WTC11 (cell line): ENCODE results near the gene NSMF. TPM values are rescaled to one million over a fixed set of nuclear protein-coding genes. Genes with fewer than 3 reads are reported as not detected.
A peak's percentile ranks its signal among the peaks of the same experiment; 100 is the strongest.

Source experiments
- ESRRA ChIP-seq: sonication (generic); formaldehyde crosslinking; IDR thresholded peaks from 2 replicates; pipeline ENCODE4 v1.8.1; 2022; ENCODE audit warnings: mild to moderate bottlenecking, missing genetic modification reagents, borderline replicate concordance
- ETV6 ChIP-seq: sonication (generic); formaldehyde crosslinking; IDR thresholded peaks from 2 replicates; pipeline ENCODE4 v1.8.1; 2022; ENCODE audit warnings: mild to moderate bottlenecking, missing genetic modification reagents
- FOXP1 ChIP-seq: sonication (generic); formaldehyde crosslinking; IDR thresholded peaks from 2 replicates; pipeline ENCODE4 v1.8.0; 2022; ENCODE audit warnings: missing genetic modification reagents, mild to moderate bottlenecking, moderate library complexity, borderline replicate concordance
- HMGA2 ChIP-seq: fragments of 250-450 bp; sonication (Bioruptor Pico); IDR thresholded peaks from 2 replicates; pipeline ENCODE4 v1.4.0; 2021; ENCODE audit warnings: mild to moderate bottlenecking, moderate library complexity
- IRF2 ChIP-seq: sonication (generic); formaldehyde crosslinking; IDR thresholded peaks from 2 replicates; pipeline ENCODE4 v1.8.0; 2022; ENCODE audit warnings: low read depth, missing genetic modification reagents, borderline replicate concordance
- KAT7 ChIP-seq: sonication (generic); formaldehyde crosslinking; IDR thresholded peaks from 2 replicates; pipeline ENCODE4 v1.8.1; 2023; ENCODE audit warnings: missing genetic modification reagents, mild to moderate bottlenecking, borderline replicate concordance
- NFYB ChIP-seq: sonication (generic); formaldehyde crosslinking; conservative IDR thresholded peaks from 2 replicates; pipeline ENCODE4 v1.8.0; 2022; ENCODE audit warnings: low read depth, missing genetic modification reagents
- OVOL2 ChIP-seq: fragments of 250-450 bp; sonication (Bioruptor Pico); IDR thresholded peaks from 2 replicates; pipeline ENCODE4 v1.9.0; 2021; ENCODE audit warnings: mild to moderate bottlenecking, borderline replicate concordance
- SMAD4 ChIP-seq: sonication (generic); formaldehyde crosslinking; IDR thresholded peaks from 2 replicates; pipeline ENCODE4 v1.8.0; 2022; ENCODE audit warnings: mild to moderate bottlenecking, missing genetic modification reagents
- SOX15 ChIP-seq: fragments of 250-450 bp; sonication (Bioruptor Pico); IDR thresholded peaks from 2 replicates; pipeline ENCODE4 v1.9.0; 2021; ENCODE audit warnings: mild to moderate bottlenecking
- ZNF138 ChIP-seq: sonication (generic); formaldehyde crosslinking; conservative IDR thresholded peaks from 2 replicates; pipeline ENCODE4 v1.8.1; 2022; ENCODE audit warnings: mild to moderate bottlenecking, moderate library complexity, missing genetic modification reagents
- ZNF317 ChIP-seq: sonication (generic); formaldehyde crosslinking; IDR thresholded peaks from 2 replicates; pipeline ENCODE4 v1.8.1; 2023; ENCODE audit warnings: low read depth, mild to moderate bottlenecking, moderate library complexity, missing genetic modification reagents, borderline replicate concordance
- ZNF671 ChIP-seq: fragments of 250-450 bp; sonication (Bioruptor Pico); IDR thresholded peaks from 2 replicates; pipeline ENCODE4 v1.8.0; 2021; ENCODE audit warnings: mild to moderate bottlenecking
- total RNA-seq: library from RNA; stranded (reverse); gene quantifications from 3 replicates; pipeline ENCODE4 v1.2.3, GENCODE V29; 2021
- TF ChIP-seq, protein P1 (sequence below): sonication (generic); formaldehyde crosslinking; IDR thresholded peaks from 2 replicates; pipeline ENCODE4 v1.8.1; 2023; ENCODE audit warnings: mild to moderate bottlenecking, moderate library complexity, missing genetic modification reagents
- TF ChIP-seq, protein P2 (sequence below): fragments of 250-450 bp; sonication (Bioruptor Pico); IDR thresholded peaks from 2 replicates; pipeline ENCODE4 v1.9.0; 2021; ENCODE audit warnings: mild to moderate bottlenecking, borderline replicate concordance
- TF ChIP-seq, protein P3 (sequence below): sonication (generic); formaldehyde crosslinking; IDR thresholded peaks from 2 replicates; pipeline ENCODE4 v1.8.1; 2023; ENCODE audit warnings: mild to moderate bottlenecking, missing genetic modification reagents, moderate library complexity
- TF ChIP-seq, protein P4 (sequence below): sonication (generic); formaldehyde crosslinking; conservative IDR thresholded peaks from 2 replicates; pipeline ENCODE4 v1.8.1; 2023; ENCODE audit warnings: mild to moderate bottlenecking, low read depth, missing genetic modification reagents, moderate library complexity
- TF ChIP-seq, protein P5 (sequence below): sonication (generic); formaldehyde crosslinking; IDR thresholded peaks from 2 replicates; pipeline ENCODE4 v1.8.0; 2022; ENCODE audit warnings: mild to moderate bottlenecking, missing genetic modification reagents
- TF ChIP-seq, protein P6 (sequence below): fragments of 250-450 bp; sonication (Bioruptor Pico); IDR thresholded peaks from 2 replicates; pipeline ENCODE4 v1.9.0; 2021; ENCODE audit warnings: mild to moderate bottlenecking
- TF ChIP-seq, protein P7 (sequence below): fragments of 250-450 bp; sonication (Bioruptor Pico); conservative IDR thresholded peaks from 2 replicates; pipeline ENCODE4 v1.9.0; 2021; ENCODE audit warnings: mild to moderate bottlenecking
- TF ChIP-seq, protein P8 (sequence below): sonication (generic); formaldehyde crosslinking; IDR thresholded peaks from 2 replicates; pipeline ENCODE4 v1.8.0; 2022; ENCODE audit warnings: mild to moderate bottlenecking, missing genetic modification reagents
- TF ChIP-seq, protein P9 (sequence below): sonication (generic); formaldehyde crosslinking; IDR thresholded peaks from 2 replicates; pipeline ENCODE4 v1.8.1; 2023; ENCODE audit warnings: mild to moderate bottlenecking, missing genetic modification reagents

NSMF gene
- total RNA-seq, 1 experiment from 2014 or later, result 61.9 TPM

DNA sequence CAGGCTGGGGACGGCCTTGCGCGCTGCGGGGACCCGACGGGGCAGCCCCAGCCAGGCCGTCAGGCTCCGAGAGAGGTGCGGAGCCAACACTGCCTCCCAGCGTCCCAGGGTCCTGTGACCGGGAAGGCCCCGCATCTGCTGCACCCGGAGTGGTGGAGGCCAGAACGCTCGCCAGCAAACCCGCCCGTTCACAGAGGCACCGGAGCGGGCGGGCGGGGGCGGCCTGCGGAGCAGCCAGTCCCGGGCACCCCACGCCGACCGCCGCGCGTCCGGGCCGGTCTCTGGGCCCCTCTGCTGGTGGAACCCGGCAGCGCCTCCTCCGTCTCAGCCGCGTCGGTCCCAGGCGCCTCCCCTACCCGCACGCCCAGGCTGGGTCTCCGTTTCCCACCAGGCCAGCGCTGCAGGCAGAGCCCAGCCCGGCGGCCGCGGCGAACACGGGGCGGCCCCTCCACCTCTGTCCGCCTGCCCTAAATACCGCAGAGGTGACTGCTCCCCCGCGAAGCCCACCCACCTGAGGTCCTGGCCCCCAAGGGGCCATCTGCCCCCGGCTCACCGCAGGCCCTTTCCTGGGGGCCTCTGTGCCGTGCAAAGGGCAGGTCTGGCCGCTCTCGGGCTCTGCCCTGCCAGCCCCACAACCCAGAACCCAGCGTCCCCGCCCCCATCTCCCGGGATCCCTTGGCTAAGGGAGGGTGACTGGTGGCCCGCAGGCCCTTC, 52.1 kb downstream of the NSMF start (continued):
- TF ChIP-seq, protein P1, sequence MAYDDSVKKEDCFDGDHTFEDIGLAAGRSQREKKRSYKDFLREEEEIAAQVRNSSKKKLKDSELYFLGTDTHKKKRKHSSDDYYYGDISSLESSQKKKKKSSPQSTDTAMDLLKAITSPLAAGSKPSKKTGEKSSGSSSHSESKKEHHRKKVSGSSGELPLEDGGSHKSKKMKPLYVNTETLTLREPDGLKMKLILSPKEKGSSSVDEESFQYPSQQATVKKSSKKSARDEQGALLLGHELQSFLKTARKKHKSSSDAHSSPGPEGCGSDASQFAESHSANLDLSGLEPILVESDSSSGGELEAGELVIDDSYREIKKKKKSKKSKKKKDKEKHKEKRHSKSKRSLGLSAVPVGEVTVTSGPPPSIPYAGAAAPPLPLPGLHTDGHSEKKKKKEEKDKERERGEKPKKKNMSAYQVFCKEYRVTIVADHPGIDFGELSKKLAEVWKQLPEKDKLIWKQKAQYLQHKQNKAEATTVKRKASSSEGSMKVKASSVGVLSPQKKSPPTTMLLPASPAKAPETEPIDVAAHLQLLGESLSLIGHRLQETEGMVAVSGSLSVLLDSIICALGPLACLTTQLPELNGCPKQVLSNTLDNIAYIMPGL (CRISPR knock-in tag), result peak; percentile 89; the same call in 1 of the 2 replicates
- TF ChIP-seq, protein P2, sequence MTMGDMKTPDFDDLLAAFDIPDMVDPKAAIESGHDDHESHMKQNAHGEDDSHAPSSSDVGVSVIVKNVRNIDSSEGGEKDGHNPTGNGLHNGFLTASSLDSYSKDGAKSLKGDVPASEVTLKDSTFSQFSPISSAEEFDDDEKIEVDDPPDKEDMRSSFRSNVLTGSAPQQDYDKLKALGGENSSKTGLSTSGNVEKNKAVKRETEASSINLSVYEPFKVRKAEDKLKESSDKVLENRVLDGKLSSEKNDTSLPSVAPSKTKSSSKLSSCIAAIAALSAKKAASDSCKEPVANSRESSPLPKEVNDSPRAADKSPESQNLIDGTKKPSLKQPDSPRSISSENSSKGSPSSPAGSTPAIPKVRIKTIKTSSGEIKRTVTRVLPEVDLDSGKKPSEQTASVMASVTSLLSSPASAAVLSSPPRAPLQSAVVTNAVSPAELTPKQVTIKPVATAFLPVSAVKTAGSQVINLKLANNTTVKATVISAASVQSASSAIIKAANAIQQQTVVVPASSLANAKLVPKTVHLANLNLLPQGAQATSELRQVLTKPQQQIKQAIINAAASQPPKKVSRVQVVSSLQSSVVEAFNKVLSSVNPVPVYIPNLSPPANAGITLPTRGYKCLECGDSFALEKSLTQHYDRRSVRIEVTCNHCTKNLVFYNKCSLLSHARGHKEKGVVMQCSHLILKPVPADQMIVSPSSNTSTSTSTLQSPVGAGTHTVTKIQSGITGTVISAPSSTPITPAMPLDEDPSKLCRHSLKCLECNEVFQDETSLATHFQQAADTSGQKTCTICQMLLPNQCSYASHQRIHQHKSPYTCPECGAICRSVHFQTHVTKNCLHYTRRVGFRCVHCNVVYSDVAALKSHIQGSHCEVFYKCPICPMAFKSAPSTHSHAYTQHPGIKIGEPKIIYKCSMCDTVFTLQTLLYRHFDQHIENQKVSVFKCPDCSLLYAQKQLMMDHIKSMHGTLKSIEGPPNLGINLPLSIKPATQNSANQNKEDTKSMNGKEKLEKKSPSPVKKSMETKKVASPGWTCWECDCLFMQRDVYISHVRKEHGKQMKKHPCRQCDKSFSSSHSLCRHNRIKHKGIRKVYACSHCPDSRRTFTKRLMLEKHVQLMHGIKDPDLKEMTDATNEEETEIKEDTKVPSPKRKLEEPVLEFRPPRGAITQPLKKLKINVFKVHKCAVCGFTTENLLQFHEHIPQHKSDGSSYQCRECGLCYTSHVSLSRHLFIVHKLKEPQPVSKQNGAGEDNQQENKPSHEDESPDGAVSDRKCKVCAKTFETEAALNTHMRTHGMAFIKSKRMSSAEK (CRISPR knock-in tag), result no peak
- TF ChIP-seq FOXP1 (CRISPR knock-in tag) (peak; percentile 82), SOX15 (CRISPR knock-in tag) (no peak), ZNF317 (CRISPR knock-in tag) (no peak), ZNF138 (CRISPR knock-in tag) (no peak; the same call in 1 of the 2 replicates), ESRRA (no peak), OVOL2 (CRISPR knock-in tag) (no peak), HMGA2 (CRISPR knock-in tag) (no peak), ETV6 (CRISPR knock-in tag) (no peak), IRF2 (CRISPR knock-in tag) (no peak), KAT7 (CRISPR knock-in tag) (no peak), NFYB (no peak), ZNF671 (CRISPR knock-in tag) (no peak), SMAD4 (no peak)
- TF ChIP-seq, protein P3, sequence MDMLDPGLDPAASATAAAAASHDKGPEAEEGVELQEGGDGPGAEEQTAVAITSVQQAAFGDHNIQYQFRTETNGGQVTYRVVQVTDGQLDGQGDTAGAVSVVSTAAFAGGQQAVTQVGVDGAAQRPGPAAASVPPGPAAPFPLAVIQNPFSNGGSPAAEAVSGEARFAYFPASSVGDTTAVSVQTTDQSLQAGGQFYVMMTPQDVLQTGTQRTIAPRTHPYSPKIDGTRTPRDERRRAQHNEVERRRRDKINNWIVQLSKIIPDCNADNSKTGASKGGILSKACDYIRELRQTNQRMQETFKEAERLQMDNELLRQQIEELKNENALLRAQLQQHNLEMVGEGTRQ (CRISPR knock-in tag), result no peak
- TF ChIP-seq, protein P4, sequence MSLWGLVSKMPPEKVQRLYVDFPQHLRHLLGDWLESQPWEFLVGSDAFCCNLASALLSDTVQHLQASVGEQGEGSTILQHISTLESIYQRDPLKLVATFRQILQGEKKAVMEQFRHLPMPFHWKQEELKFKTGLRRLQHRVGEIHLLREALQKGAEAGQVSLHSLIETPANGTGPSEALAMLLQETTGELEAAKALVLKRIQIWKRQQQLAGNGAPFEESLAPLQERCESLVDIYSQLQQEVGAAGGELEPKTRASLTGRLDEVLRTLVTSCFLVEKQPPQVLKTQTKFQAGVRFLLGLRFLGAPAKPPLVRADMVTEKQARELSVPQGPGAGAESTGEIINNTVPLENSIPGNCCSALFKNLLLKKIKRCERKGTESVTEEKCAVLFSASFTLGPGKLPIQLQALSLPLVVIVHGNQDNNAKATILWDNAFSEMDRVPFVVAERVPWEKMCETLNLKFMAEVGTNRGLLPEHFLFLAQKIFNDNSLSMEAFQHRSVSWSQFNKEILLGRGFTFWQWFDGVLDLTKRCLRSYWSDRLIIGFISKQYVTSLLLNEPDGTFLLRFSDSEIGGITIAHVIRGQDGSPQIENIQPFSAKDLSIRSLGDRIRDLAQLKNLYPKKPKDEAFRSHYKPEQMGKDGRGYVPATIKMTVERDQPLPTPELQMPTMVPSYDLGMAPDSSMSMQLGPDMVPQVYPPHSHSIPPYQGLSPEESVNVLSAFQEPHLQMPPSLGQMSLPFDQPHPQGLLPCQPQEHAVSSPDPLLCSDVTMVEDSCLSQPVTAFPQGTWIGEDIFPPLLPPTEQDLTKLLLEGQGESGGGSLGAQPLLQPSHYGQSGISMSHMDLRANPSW (CRISPR knock-in tag), result no peak
- TF ChIP-seq, protein P5, sequence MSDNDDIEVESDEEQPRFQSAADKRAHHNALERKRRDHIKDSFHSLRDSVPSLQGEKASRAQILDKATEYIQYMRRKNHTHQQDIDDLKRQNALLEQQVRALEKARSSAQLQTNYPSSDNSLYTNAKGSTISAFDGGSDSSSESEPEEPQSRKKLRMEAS, result no peak
- TF ChIP-seq, protein P6, sequence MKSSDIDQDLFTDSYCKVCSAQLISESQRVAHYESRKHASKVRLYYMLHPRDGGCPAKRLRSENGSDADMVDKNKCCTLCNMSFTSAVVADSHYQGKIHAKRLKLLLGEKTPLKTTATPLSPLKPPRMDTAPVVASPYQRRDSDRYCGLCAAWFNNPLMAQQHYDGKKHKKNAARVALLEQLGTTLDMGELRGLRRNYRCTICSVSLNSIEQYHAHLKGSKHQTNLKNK (CRISPR knock-in tag), result no peak
- TF ChIP-seq, protein P7, sequence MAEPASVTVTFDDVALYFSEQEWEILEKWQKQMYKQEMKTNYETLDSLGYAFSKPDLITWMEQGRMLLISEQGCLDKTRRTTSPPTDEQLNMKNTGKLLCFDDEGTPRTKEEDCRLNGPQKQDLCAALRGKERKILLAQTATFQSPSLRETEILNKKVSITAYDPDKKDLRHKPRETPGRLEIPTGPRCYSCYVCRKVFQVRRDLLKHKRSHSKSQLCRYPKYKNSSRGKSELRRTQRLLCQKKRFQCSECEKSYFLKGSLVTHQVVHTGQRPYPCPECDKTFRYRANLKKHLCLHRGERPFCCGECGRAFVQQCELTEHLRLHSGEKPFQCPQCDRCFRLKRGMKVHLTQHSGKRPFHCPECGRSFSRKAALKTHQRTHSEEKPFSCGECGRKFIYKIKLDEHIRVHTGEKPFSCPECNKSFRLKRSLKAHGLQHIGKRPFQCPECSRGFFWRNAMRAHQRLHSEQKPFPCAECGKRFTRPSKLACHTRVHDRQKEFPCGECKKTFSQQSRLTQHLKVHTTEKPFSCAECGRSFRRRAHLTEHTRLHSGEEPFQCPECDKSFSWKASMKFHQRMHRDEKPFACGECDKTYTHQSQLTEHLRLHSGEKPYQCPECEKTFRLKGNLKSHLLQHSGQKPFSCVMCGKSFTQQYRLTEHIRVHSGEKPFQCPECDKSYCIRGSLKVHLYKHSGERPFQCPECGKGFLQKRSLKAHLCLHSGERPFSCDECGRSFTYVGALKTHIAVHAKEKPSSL (CRISPR knock-in tag), result no peak
- TF ChIP-seq, protein P8, sequence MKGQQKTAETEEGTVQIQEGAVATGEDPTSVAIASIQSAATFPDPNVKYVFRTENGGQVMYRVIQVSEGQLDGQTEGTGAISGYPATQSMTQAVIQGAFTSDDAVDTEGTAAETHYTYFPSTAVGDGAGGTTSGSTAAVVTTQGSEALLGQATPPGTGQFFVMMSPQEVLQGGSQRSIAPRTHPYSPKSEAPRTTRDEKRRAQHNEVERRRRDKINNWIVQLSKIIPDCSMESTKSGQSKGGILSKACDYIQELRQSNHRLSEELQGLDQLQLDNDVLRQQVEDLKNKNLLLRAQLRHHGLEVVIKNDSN (CRISPR knock-in tag), result no peak
- TF ChIP-seq, protein P9, sequence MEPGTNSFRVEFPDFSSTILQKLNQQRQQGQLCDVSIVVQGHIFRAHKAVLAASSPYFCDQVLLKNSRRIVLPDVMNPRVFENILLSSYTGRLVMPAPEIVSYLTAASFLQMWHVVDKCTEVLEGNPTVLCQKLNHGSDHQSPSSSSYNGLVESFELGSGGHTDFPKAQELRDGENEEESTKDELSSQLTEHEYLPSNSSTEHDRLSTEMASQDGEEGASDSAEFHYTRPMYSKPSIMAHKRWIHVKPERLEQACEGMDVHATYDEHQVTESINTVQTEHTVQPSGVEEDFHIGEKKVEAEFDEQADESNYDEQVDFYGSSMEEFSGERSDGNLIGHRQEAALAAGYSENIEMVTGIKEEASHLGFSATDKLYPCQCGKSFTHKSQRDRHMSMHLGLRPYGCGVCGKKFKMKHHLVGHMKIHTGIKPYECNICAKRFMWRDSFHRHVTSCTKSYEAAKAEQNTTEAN, result no peak; the same call in 1 of the 2 replicates
